CD14-positive monocyte (primary cell): Measurements from ENCODE around the gene CD55. TPM values are rescaled to one million over a fixed set of nuclear protein-coding genes. Genes with fewer than 3 reads are reported as not detected.

Source experiments
- DNase-seq, 3 donors: peaks; one replicate each; pipeline ENCODE4 v3.0.0-alpha.2; 2011 to 2022
- H2AFZ ChIP-seq: 2 replicates; pipeline ENCODE4 v1.6.0; 2012; ENCODE audit warnings: mild to moderate bottlenecking, low read depth, low read length, inconsistent platforms; ENCODE audit not compliant: insufficient read depth, poor library complexity, severe bottlenecking
- H3K27ac ChIP-seq, 2 donors: 1 replicate in 1 of 2; 2 replicates in 1 of 2; pipeline ENCODE4 v1.5.1; 2012 to 2013; ENCODE audit warnings: low read length in 2 of 2, control low read depth in 1 of 2, inconsistent platforms in 1 of 2, low read depth in 1 of 2, mild to moderate bottlenecking in 1 of 2
- H3K27me3 ChIP-seq, 2 donors: one replicate each; pipeline versions ENCODE4 v1.6.0 to v1.6.1; 2011 to 2013; ENCODE audit warnings: low read length in 2 of 2; ENCODE audit not compliant: control insufficient read depth in 2 of 2, insufficient read depth in 2 of 2
- H3K36me3 ChIP-seq, 2 donors: replicated peaks in 1 of 2; 1 replicate in 1 of 2; 2 replicates in 1 of 2; pipeline versions ENCODE4 v1.5.1 to v1.6.1; 2012 to 2013; ENCODE audit warnings: low read length in 2 of 2, control low read depth in 1 of 2, inconsistent platforms in 1 of 2, mild to moderate bottlenecking in 1 of 2; ENCODE audit not compliant: insufficient read depth in 2 of 2, control insufficient read depth in 1 of 2
- H3K4me1 ChIP-seq, 2 donors: 1 replicate in 1 of 2; 2 replicates in 1 of 2; pipeline versions ENCODE4 v1.5.1 to v1.6.1; 2012 to 2013; ENCODE audit warnings: low read length in 2 of 2, control low read depth in 1 of 2, inconsistent platforms in 1 of 2, mild to moderate bottlenecking in 1 of 2, moderate library complexity in 1 of 2; ENCODE audit not compliant: insufficient read depth in 2 of 2, control insufficient read depth in 1 of 2
- H3K4me2 ChIP-seq: replicated peaks from 2 replicates; pipeline ENCODE3; 2012; ENCODE audit warnings: low read length, moderate library complexity, mild to moderate bottlenecking; ENCODE audit not compliant: poor library complexity, severe bottlenecking; ENCODE audit errors: extremely low read depth
- H3K4me3 ChIP-seq, 3 experiments: fragments of 200-600 bp in 1 of 3; sonication (generic) in 1 of 3; replicated peaks in 1 of 3; 1 replicate in 2 of 3; 2 replicates in 1 of 3; pipeline ENCODE4 v1.5.1; 2011 to 2013; ENCODE audit warnings: low read length in 3 of 3, mild to moderate bottlenecking in 3 of 3, control low read depth in 2 of 3, low read depth in 2 of 3, inconsistent platforms in 1 of 3, moderate library complexity in 1 of 3
- H3K79me2 ChIP-seq: 2 replicates; pipeline ENCODE4 v1.6.0; 2012; ENCODE audit warnings: mild to moderate bottlenecking, control low read depth, inconsistent platforms, low read length, moderate library complexity; ENCODE audit not compliant: insufficient read depth
- H3K9ac ChIP-seq: 2 replicates; pipeline ENCODE4 v1.6.0; 2017; ENCODE audit warnings: low read length, mild to moderate bottlenecking; ENCODE audit not compliant: insufficient read depth, poor library complexity, severe bottlenecking
- H3K9me3 ChIP-seq, 2 donors: replicated peaks in 1 of 2; 1 replicate in 1 of 2; 2 replicates in 1 of 2; pipeline versions ENCODE4 v1.5.1 to v1.6.1; 2012 to 2013; ENCODE audit warnings: low read length in 2 of 2, control low read depth in 1 of 2; ENCODE audit not compliant: control insufficient read depth in 1 of 2, insufficient read depth in 1 of 2
- H4K20me1 ChIP-seq: 2 replicates; pipeline ENCODE4 v1.6.0; 2012; ENCODE audit warnings: mild to moderate bottlenecking, low read length, control low read depth, moderate library complexity; ENCODE audit not compliant: insufficient read depth
- H3K27ac Mint-ChIP-seq, 7 donors: one replicate each; pipeline ENCODE4 v1.8.0; 2020; ENCODE audit warnings: mild to moderate bottlenecking in 7 of 7, mixed read lengths in 7 of 7, moderate library complexity in 6 of 7, inconsistent platforms in 2 of 7
- H3K27me3 Mint-ChIP-seq, 3 donors: one replicate each; pipeline ENCODE4 v1.8.0; 2021 to 2022; ENCODE audit warnings: low read depth in 3 of 3, mild to moderate bottlenecking in 3 of 3, mixed read lengths in 3 of 3, moderate library complexity in 3 of 3, inconsistent platforms in 1 of 3
- H3K36me3 Mint-ChIP-seq, 2 donors: one replicate each; pipeline ENCODE4 v1.8.0; 2020; ENCODE audit warnings: mixed read lengths in 2 of 2, inconsistent platforms in 1 of 2, mild to moderate bottlenecking in 1 of 2
- H3K4me1 Mint-ChIP-seq: one replicate; pipeline ENCODE4 v1.8.0; 2020; ENCODE audit warnings: mild to moderate bottlenecking, mixed read lengths
- H3K4me3 Mint-ChIP-seq, 2 donors: one replicate each; pipeline ENCODE4 v1.8.0; 2020; ENCODE audit warnings: mild to moderate bottlenecking in 2 of 2, mixed read lengths in 2 of 2, moderate library complexity in 1 of 2
- H3K9me3 Mint-ChIP-seq, 7 donors: one replicate each; pipeline ENCODE4 v1.8.0; 2020 to 2022; ENCODE audit warnings: mixed read lengths in 7 of 7, mild to moderate bottlenecking in 6 of 7, moderate library complexity in 6 of 7, inconsistent platforms in 2 of 7
- WGBS: methylation state at CpG from one replicate; pipeline ENCODE4 v1.1.5; 2013; ENCODE audit warnings: missing lambda C conversion rate; ENCODE audit not compliant: insufficient coverage; 5-methylcytosine and 5-hydroxymethylcytosine counted together
- intact Hi-C, 2 donors: fragments of 100-400 bp; cut with micrococcal nuclease; formaldehyde crosslinking; loops; one replicate each; pipeline versions ENCODE4 v1.15.0 to v1.15.1; 2023
- polyA plus RNA-seq, 3 donors: library from polyadenylated mRNA; depleted of rRNA in 1 of 3; unstranded in 2 of 3; stranded (reverse) in 1 of 3; fragments of 300-500 nt in 2 of 3; fragments of >200 nt in 1 of 3; fragmentation: Illumina TruSeq in 2 of 3; gene quantifications; 1 replicate in 2 of 3; 2 replicates in 1 of 3; pipeline ENCODE4 v1.2.3, GENCODE V29; 2012 to 2021
- TF ChIP-seq, protein P1 (sequence below): fragments of 200-600 bp; IDR thresholded peaks from one replicate; pipeline ENCODE4 v1.8.0; 2022; ENCODE audit warnings: antibody characterized with exemption, mild to moderate bottlenecking

The CD55 gene
- polyA plus RNA-seq, 3 donors = 171 to 221 (median 182) TPM

DNA sequence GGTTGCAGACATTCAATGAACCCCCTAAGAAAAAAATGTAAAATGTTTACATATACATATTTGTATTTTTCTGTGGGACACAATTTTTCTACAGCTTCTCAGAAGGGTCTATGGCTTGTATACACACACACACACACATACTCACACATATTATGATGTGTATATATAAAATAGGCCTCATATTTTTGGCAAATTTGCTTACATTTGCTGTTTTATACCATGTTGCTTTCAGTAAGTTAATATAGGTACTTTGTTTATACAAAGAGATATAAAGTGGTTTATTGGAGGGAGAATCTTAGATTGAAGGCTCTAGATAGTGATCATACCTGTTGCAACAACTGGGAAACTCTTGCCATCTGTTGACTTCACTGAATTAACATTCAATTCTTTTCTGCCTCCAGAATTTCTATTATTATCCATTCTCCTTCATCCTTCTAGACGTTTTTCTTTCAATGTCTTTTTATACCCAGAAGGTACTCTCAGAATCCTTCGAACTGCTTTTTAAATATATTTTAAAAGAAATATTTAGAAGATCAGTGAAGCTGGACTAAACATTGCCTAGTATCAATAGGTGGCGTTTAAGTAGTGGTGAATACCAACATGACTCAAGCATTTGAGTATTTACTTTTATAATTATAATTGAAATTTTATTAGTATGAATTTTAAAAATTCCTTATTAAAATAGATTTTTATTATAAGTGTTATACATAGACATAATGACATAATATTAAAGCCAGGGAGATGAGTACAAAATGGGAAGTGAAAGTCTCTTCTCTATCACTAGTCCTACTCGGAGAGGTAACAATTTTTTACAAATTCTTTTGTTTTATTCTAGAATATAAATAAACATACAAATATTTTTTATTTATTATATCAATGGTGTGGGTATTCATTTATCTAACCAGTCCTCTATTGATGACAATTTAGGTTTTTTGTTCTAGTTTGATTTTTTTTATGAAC lies 10.2 kb downstream of the CD55 start:
- peaks cover 56 to 69% of the 10 kb centered on the region in 2 donors for H3K36me3 ChIP-seq

More for the DNA sequence above, 10.2 kb downstream of the CD55 start:
- Histone ChIP-seq H3K79me2 (peaks cover 49% of the 10 kb centered on the region), H3K27me3 (no peaks in the 10 kb centered on the region), H3K9ac (no peak overlapping the region), H3K9me3 (no peaks in the 10 kb centered on the region), H3K4me2 (no peak overlapping the region), H3K4me1 (peaks cover 39 to 79% of the 10 kb centered on the region in 2 donors), H3K27ac (no peak overlapping the region), H4K20me1 (peaks cover 59% of the 10 kb centered on the region), H2AFZ (no peak overlapping the region), H3K4me3 (peak overlapping the region in 1 of 3 experiments; percentile 55)
- H3K36me3 Mint-ChIP-seq = peaks cover 72 to 83% of the 10 kb centered on the region in 2 donors
- peaks cover 0 to 3% (median 0%) of the 10 kb centered on the region in 3 donors for H3K27me3 Mint-ChIP-seq
- peaks cover 72% of the 10 kb centered on the region for H3K4me1 Mint-ChIP-seq
- peak in 2 of 3 donors; percentile 40 to 64 for DNase-seq
- H3K4me3 Mint-ChIP-seq = no peak overlapping the region
- intact Hi-C loops = loop anchor here in 1 of 2 donors (10.0 kb wide), 1 partner anchor 277 kb away; the partner anchor contains the start of genes PFKFB2 and YOD1
- TF ChIP-seq, protein P1, sequence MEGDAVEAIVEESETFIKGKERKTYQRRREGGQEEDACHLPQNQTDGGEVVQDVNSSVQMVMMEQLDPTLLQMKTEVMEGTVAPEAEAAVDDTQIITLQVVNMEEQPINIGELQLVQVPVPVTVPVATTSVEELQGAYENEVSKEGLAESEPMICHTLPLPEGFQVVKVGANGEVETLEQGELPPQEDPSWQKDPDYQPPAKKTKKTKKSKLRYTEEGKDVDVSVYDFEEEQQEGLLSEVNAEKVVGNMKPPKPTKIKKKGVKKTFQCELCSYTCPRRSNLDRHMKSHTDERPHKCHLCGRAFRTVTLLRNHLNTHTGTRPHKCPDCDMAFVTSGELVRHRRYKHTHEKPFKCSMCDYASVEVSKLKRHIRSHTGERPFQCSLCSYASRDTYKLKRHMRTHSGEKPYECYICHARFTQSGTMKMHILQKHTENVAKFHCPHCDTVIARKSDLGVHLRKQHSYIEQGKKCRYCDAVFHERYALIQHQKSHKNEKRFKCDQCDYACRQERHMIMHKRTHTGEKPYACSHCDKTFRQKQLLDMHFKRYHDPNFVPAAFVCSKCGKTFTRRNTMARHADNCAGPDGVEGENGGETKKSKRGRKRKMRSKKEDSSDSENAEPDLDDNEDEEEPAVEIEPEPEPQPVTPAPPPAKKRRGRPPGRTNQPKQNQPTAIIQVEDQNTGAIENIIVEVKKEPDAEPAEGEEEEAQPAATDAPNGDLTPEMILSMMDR = no peak
- no CpG with 5 or more reads among the region's 4 CpGs for WGBS
- peaks cover 0 to 8% (median 2%) of the 10 kb centered on the region in 7 donors for H3K9me3 Mint-ChIP-seq
- peak overlapping the region in 2 of 7 donors; percentile 12 to 15 for H3K27ac Mint-ChIP-seq
